GM12874 (cell line): ENCODE measurements around the gene TUBB6.

Source experiments
- TF ChIP-seq, protein P1 (sequence below): IDR thresholded peaks from 2 replicates; pipeline ENCODE4 v1.5.1; 2011; ENCODE audit warnings: low read depth, mild to moderate bottlenecking, control low read depth, low read length, moderate library complexity; ENCODE audit not compliant: insufficient read depth

The TUBB6 gene

DNA sequence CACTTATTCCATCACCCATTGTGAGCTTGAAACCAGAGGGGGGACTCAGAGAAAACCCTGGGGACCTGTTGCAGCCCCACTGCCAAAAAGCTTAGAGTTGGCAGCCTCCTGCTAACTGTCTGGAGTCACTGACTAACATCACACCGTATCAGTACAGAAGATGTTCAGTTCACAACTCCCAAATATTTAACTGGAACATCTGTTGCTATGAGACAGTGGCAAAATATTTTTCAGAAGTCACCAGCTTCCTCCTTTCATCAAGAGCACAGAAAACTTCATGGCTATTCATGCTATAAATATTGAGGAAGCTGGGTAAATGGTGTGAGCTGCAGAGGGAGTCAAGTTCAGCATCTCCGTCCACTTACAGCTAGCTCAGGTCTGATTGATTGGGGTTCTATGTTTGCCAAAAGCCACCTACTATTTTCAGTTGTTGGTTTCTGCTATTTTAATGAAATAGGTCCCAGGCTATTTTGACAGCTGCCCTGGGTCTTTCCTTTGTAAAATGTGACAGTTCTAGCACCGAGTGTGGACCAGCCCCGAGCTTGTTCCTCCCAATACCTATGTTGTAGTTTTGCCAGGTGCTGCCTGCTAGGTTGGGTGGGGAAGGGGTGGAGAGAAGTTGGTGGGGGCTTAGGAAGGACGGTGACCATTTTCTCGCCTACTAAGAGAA, 9.8 kb downstream of the TUBB6 start:
- TF ChIP-seq, protein P1, sequence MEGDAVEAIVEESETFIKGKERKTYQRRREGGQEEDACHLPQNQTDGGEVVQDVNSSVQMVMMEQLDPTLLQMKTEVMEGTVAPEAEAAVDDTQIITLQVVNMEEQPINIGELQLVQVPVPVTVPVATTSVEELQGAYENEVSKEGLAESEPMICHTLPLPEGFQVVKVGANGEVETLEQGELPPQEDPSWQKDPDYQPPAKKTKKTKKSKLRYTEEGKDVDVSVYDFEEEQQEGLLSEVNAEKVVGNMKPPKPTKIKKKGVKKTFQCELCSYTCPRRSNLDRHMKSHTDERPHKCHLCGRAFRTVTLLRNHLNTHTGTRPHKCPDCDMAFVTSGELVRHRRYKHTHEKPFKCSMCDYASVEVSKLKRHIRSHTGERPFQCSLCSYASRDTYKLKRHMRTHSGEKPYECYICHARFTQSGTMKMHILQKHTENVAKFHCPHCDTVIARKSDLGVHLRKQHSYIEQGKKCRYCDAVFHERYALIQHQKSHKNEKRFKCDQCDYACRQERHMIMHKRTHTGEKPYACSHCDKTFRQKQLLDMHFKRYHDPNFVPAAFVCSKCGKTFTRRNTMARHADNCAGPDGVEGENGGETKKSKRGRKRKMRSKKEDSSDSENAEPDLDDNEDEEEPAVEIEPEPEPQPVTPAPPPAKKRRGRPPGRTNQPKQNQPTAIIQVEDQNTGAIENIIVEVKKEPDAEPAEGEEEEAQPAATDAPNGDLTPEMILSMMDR, result no peak

DNA sequence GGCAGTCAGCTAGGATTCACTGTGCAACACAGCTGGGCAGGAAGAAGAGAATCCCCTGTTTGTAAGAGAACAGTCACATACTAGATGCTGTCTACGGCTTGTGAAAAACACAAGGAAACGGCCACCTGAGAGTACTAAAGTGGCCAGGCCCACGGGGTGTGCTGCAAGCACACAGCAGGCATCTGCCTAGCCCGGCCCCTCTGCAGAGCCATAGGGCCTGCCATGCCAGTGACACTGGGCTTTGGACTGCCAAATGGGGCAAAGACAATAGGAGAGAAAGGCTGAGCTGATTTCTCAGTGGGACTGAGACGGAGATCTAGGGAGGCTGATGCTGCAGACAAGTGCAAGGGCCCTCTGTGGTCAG, 10.3 kb downstream of the TUBB6 start:
- TF ChIP-seq, protein P1, result no peak

DNA sequence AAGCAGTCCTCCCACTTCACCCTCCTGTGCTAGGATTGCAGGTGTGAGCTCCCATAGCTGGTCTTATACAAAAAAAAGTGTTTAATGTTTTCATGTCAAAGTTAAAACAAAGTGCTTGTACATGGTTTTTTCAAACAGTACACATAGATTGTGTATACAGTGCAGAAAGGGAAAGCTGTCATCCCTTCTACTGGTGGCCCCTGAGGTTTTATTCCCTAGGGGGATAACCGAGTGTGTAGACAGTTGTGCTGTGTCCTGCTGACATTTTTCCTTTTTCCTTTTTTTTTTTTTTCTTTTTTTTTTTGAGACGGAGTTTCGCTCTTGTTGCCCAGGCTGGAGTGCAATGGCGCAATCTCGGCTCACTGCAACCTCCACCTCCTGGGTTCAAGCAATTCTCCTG, 10.8 kb downstream of the TUBB6 start:
- TF ChIP-seq, protein P1, result no peak

DNA sequence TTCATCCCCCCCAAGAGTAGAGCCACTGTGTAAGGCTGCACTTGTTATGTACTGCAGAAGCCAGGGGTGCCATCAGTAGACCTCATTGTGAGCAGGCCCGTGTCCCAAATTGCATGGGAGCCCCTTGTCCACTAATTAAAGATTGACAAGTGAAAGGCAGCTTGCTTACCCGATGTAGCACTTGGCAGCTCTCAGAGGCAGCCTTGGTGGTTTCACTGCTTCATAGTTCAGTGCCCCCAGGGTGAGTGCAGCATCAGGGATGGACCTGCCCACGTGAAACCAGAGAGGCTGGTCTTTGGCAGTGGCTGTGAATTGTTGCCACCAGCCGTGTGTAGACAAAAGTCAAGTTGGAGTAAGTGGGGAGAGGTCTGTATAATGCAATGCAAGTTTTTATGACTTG, 13.3 kb downstream of the TUBB6 start:
- TF ChIP-seq, protein P1, result no peak

DNA sequence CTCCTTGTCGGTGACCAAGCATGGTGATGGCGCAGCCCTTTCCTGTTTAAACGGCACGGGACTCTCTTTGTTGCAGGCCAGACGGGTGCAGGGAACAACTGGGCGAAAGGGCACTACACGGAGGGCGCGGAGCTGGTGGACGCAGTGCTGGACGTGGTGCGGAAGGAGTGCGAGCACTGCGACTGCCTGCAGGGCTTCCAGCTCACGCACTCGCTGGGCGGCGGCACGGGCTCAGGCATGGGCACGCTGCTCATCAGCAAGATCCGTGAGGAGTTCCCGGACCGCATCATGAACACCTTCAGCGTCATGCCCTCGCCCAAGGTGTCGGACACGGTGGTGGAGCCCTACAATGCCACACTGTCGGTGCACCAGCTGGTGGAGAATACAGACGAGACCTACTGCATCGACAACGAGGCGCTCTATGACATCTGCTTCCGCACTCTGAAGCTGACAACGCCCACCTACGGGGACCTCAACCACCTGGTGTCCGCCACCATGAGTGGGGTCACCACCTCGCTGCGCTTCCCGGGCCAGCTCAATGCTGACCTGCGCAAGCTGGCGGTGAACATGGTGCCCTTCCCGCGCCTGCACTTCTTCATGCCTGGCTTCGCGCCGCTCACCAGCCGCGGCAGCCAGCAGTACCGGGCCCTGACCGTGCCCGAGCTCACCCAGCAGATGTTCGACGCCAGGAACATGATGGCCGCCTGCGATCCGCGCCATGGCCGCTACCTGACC, 17.1 kb downstream of the TUBB6 start:
- TF ChIP-seq, protein P1, result no peak

DNA sequence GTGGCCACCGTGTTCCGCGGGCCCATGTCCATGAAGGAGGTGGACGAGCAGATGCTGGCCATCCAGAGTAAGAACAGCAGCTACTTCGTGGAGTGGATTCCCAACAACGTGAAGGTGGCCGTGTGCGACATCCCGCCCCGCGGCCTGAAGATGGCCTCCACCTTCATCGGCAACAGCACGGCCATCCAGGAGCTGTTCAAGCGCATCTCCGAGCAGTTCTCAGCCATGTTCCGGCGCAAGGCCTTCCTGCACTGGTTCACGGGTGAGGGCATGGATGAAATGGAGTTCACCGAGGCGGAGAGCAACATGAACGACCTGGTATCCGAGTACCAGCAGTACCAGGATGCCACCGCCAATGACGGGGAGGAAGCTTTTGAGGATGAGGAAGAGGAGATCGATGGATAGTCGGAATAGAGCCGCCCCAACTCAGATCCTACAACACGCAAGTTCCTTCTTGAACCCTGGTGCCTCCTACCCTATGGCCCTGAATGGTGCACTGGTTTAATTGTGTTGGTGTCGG, 17.7 kb downstream of the TUBB6 start:
- TF ChIP-seq, protein P1, result no peak

DNA sequence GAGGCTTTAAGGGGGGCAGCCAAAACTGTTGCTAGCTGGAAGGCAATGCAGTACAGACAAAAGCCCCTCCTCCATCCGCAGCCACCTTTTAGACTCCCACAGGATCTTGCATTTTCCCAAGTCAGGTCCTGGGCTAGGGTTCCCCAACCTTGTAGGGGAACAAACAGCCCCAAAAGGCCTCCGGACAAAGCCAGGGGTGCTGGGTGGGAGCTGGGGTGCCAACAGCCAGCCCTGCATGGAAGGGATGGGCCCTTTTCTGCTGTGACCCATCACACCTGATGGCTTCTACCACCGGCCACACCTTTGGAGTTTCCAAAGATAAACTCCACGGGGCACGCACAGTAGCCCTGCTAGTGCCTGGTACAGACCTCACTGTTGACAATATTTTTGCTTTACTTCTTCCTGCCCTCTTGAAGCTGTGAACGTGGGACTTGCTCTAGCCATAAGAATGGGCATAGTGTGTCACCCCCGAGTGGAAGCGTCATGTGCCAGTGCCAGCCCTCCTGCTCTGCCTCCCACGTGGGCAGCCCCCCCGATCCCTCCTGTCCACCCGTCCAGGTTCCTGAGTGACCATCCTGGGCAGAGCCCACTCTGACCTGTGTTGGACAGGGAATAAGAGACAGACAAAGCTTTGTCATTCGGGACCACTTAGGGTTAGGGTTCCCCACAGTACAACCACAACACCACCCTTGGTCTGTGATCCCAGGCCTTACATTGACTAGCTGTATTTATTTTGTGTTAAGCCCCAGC, 18.8 kb downstream of the TUBB6 start:
- TF ChIP-seq, protein P1, result no peak
